Endodermal cell (in vitro differentiated cells): ENCODE measurements around the gene NCLN. TPM values are rescaled to one million over a fixed set of nuclear protein-coding genes. Genes with fewer than 3 reads are reported as not detected.

ENCODE experiments used
- DNase-seq: peaks from one replicate; pipeline ENCODE4 v3.0.0-alpha.2; 2017
- H3K27ac ChIP-seq: 2 replicates; pipeline ENCODE4 v1.5.1; 2013; ENCODE audit warnings: mild to moderate bottlenecking, low read depth, low read length, moderate library complexity
- H3K27me3 ChIP-seq: 2 replicates; pipeline ENCODE4 v1.6.1; 2013; ENCODE audit warnings: mild to moderate bottlenecking, low read length, moderate library complexity; ENCODE audit not compliant: insufficient read depth, control insufficient read depth, poor library complexity, severe bottlenecking
- H3K36me3 ChIP-seq: 2 replicates; pipeline ENCODE4 v1.7.0; 2013; ENCODE audit warnings: mild to moderate bottlenecking, low read length, moderate library complexity; ENCODE audit not compliant: control insufficient read depth, insufficient read depth
- H3K4me1 ChIP-seq: one replicate; pipeline ENCODE4 v1.7.0; 2013; ENCODE audit warnings: low read length; ENCODE audit not compliant: control insufficient read depth, insufficient read depth
- H3K4me3 ChIP-seq: 2 replicates; pipeline ENCODE4 v1.5.1; 2013; ENCODE audit warnings: mild to moderate bottlenecking, low read length, moderate library complexity
- H3K9ac ChIP-seq: 2 replicates; pipeline ENCODE4 v1.6.1; 2013; ENCODE audit warnings: mild to moderate bottlenecking, low read length, moderate library complexity; ENCODE audit not compliant: poor library complexity, severe bottlenecking; ENCODE audit errors: extremely low read depth
- H3K9me3 ChIP-seq: 2 replicates; pipeline ENCODE4 v1.6.1; 2013; ENCODE audit warnings: mild to moderate bottlenecking, low read length, moderate library complexity; ENCODE audit not compliant: control insufficient read depth
- H3K27ac Mint-ChIP-seq: 2 replicates; pipeline ENCODE4 v1.8.0; 2020; ENCODE audit warnings: mixed read lengths
- H3K27me3 Mint-ChIP-seq: 2 replicates; pipeline ENCODE4 v1.8.0; 2021; ENCODE audit warnings: mild to moderate bottlenecking, mixed read lengths; ENCODE audit not compliant: insufficient read depth
- H3K36me3 Mint-ChIP-seq: 2 replicates; pipeline ENCODE4 v1.8.0; 2020; ENCODE audit warnings: low read depth, mixed read lengths
- H3K4me1 Mint-ChIP-seq: 2 replicates; pipeline ENCODE4 v1.8.0; 2020; ENCODE audit warnings: mixed read lengths
- H3K4me3 Mint-ChIP-seq: 2 replicates; pipeline ENCODE4 v1.8.0; 2020; ENCODE audit warnings: mild to moderate bottlenecking, moderate library complexity, mixed read lengths
- H3K9me3 Mint-ChIP-seq: 2 replicates; pipeline ENCODE4 v1.8.0; 2020; ENCODE audit warnings: mild to moderate bottlenecking, mixed read lengths
- CTCF ChIP-seq: fragments of 200-600 bp; sonication (generic); conservative IDR thresholded peaks from 2 replicates; pipeline ENCODE4 v1.5.0; 2021; ENCODE audit warnings: antibody characterized with exemption, mild to moderate bottlenecking
- WGBS, 2 experiments: methylation state at CpG; one replicate each; pipeline versions ENCODE4 v1.1.5 to v1.1.7; 2013; ENCODE audit warnings: missing lambda C conversion rate in 2 of 2, mixed read lengths in 1 of 2; ENCODE audit not compliant: insufficient coverage in 1 of 2, insufficient read length in 1 of 2; 5-methylcytosine and 5-hydroxymethylcytosine counted together
- total RNA-seq, 2 donors: library from RNA; stranded (reverse); fragmentation: NEBNext Ultra II Directional in 1 of 2; extraction: Animal tissue kit (Norgen Biotek cat#: 25700) in 1 of 2; gene quantifications; 2 replicates in 1 of 2; 3 replicates in 1 of 2; pipeline ENCODE4 v1.2.1, GENCODE V29; 2021

The NCLN gene
- total RNA-seq, 2 donors from 2014 or later: 80.6 to 91.2 TPM

DNA sequence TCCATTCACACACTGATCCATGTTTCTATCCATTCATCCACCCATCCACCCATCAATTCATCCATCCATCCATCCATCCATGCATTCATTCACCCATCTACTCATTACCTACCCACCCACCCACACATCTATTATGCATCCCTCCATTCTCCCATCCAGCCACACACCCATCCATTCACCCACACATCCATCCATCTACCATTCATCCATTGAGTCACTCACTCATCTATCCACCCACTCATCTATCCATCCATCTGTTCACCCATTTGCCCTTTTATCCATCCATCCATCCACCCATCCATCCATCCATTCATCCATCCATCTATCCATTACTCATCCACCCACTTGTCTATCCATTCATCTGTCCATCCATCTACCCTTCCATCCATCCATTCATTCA, 68.8 kb downstream of the NCLN start:
- Mint-ChIP-seq H3K4me3 (no peak overlapping the region), H3K4me1 (no peaks in the 10 kb centered on the region), H3K27ac (no peak overlapping the region), H3K27me3 (peaks cover 14% of the 10 kb centered on the region), H3K9me3 (peaks cover 25% of the 10 kb centered on the region), H3K36me3 (no peaks in the 10 kb centered on the region)
- Histone ChIP-seq H3K4me1 (no peaks in the 10 kb centered on the region), H3K9me3 (no peaks in the 10 kb centered on the region), H3K27ac (no peak overlapping the region), H3K36me3 (no peaks in the 10 kb centered on the region), H3K9ac (no peak overlapping the region), H3K4me3 (no peak overlapping the region), H3K27me3 (no peaks in the 10 kb centered on the region)
- no peak for DNase-seq
- TF ChIP-seq CTCF: no peak

- 94 to 97% methylated on average over 6 of the region's 8 CpGs for WGBS, 2 experiments
- H3K36me3 ChIP-seq: no peaks in the 10 kb centered on the region
- H3K4me3 ChIP-seq: no peak overlapping the region
- no peaks in the 10 kb centered on the region for H3K9me3 ChIP-seq
- H3K9ac ChIP-seq: no peak overlapping the region
- TF ChIP-seq CTCF: no peak
- no peaks in the 10 kb centered on the region for H3K27me3 ChIP-seq
- H3K4me3 Mint-ChIP-seq: no peak overlapping the region
- H3K27me3 Mint-ChIP-seq: peaks cover 12% of the 10 kb centered on the region
- no peaks in the 10 kb centered on the region for H3K36me3 Mint-ChIP-seq
- peaks cover 10% of the 10 kb centered on the region for H3K9me3 Mint-ChIP-seq
- H3K4me1 ChIP-seq: no peaks in the 10 kb centered on the region
- H3K27ac Mint-ChIP-seq: no peak overlapping the region
- no peak overlapping the region for H3K27ac ChIP-seq
- H3K4me1 Mint-ChIP-seq: no peaks in the 10 kb centered on the region
- no peak for DNase-seq
These were observed 71.3 kb downstream of the NCLN start for GRCh38 chr19:3257071-3257470.

Other genes with a start within 250 kb of the NCLN start
- 1 to 10 TPM; 4.6 to 7.1 TPM for gene ZNF77, start 241.0 kb upstream of the NCLN start, total RNA-seq
- 10 to 100 TPM; 13.7 to 17.3 TPM for gene TLE6, start 208.4 kb upstream of the NCLN start, total RNA-seq
- 10 to 100 TPM; 75.0 to 80.3 TPM for gene TLE2, start 156.7 kb upstream of the NCLN start, total RNA-seq
- gene TLE5, start 123.4 kb upstream of the NCLN start, total RNA-seq: 100 to 1,000 TPM; 488 to 575 TPM
- 10 to 100 TPM; 26.5 to 29.0 TPM for gene GNA11, start 91.6 kb upstream of the NCLN start, total RNA-seq
- not detected for gene GNA15, start 49.9 kb upstream of the NCLN start, total RNA-seq
- gene S1PR4, start 7.2 kb upstream of the NCLN start, total RNA-seq: not detected
- gene CELF5, start 38.7 kb downstream of the NCLN start, total RNA-seq: 1 to 10 TPM; 2.6 to 3.5 TPM
- gene NFIC, start 180.7 kb downstream of the NCLN start, total RNA-seq: 1 to 10 TPM; 5.2 to 6.6 TPM